CD14-positive monocyte (primary cell): ENCODE results near the gene KCNMA1. TPM values are rescaled to one million over a fixed set of nuclear protein-coding genes. Genes with fewer than 3 reads are reported as not detected.

Experiments used
- DNase-seq, 3 donors: peaks; one replicate each; pipeline ENCODE4 v3.0.0-alpha.2; 2011 to 2022
- H2AFZ ChIP-seq: 2 replicates; pipeline ENCODE4 v1.6.0; 2012; ENCODE audit warnings: mild to moderate bottlenecking, low read depth, low read length, inconsistent platforms; ENCODE audit not compliant: insufficient read depth, poor library complexity, severe bottlenecking
- H3K27ac ChIP-seq, 2 donors: 1 replicate in 1 of 2; 2 replicates in 1 of 2; pipeline ENCODE4 v1.5.1; 2012 to 2013; ENCODE audit warnings: low read length in 2 of 2, control low read depth in 1 of 2, inconsistent platforms in 1 of 2, low read depth in 1 of 2, mild to moderate bottlenecking in 1 of 2
- H3K27me3 ChIP-seq, 2 donors: one replicate each; pipeline versions ENCODE4 v1.6.0 to v1.6.1; 2011 to 2013; ENCODE audit warnings: low read length in 2 of 2; ENCODE audit not compliant: control insufficient read depth in 2 of 2, insufficient read depth in 2 of 2
- H3K36me3 ChIP-seq, 2 donors: replicated peaks in 1 of 2; 1 replicate in 1 of 2; 2 replicates in 1 of 2; pipeline versions ENCODE4 v1.5.1 to v1.6.1; 2012 to 2013; ENCODE audit warnings: low read length in 2 of 2, control low read depth in 1 of 2, inconsistent platforms in 1 of 2, mild to moderate bottlenecking in 1 of 2; ENCODE audit not compliant: insufficient read depth in 2 of 2, control insufficient read depth in 1 of 2
- H3K4me1 ChIP-seq, 2 donors: 1 replicate in 1 of 2; 2 replicates in 1 of 2; pipeline versions ENCODE4 v1.5.1 to v1.6.1; 2012 to 2013; ENCODE audit warnings: low read length in 2 of 2, control low read depth in 1 of 2, inconsistent platforms in 1 of 2, mild to moderate bottlenecking in 1 of 2, moderate library complexity in 1 of 2; ENCODE audit not compliant: insufficient read depth in 2 of 2, control insufficient read depth in 1 of 2
- H3K4me2 ChIP-seq: replicated peaks from 2 replicates; pipeline ENCODE3; 2012; ENCODE audit warnings: low read length, moderate library complexity, mild to moderate bottlenecking; ENCODE audit not compliant: poor library complexity, severe bottlenecking; ENCODE audit errors: extremely low read depth
- H3K4me3 ChIP-seq, 3 experiments: fragments of 200-600 bp in 1 of 3; sonication (generic) in 1 of 3; replicated peaks in 1 of 3; 1 replicate in 2 of 3; 2 replicates in 1 of 3; pipeline ENCODE4 v1.5.1; 2011 to 2013; ENCODE audit warnings: low read length in 3 of 3, mild to moderate bottlenecking in 3 of 3, control low read depth in 2 of 3, low read depth in 2 of 3, inconsistent platforms in 1 of 3, moderate library complexity in 1 of 3
- H3K79me2 ChIP-seq: 2 replicates; pipeline ENCODE4 v1.6.0; 2012; ENCODE audit warnings: mild to moderate bottlenecking, control low read depth, inconsistent platforms, low read length, moderate library complexity; ENCODE audit not compliant: insufficient read depth
- H3K9ac ChIP-seq: 2 replicates; pipeline ENCODE4 v1.6.0; 2017; ENCODE audit warnings: low read length, mild to moderate bottlenecking; ENCODE audit not compliant: insufficient read depth, poor library complexity, severe bottlenecking
- H3K9me3 ChIP-seq, 2 donors: replicated peaks in 1 of 2; 1 replicate in 1 of 2; 2 replicates in 1 of 2; pipeline versions ENCODE4 v1.5.1 to v1.6.1; 2012 to 2013; ENCODE audit warnings: low read length in 2 of 2, control low read depth in 1 of 2; ENCODE audit not compliant: control insufficient read depth in 1 of 2, insufficient read depth in 1 of 2
- H4K20me1 ChIP-seq: 2 replicates; pipeline ENCODE4 v1.6.0; 2012; ENCODE audit warnings: mild to moderate bottlenecking, low read length, control low read depth, moderate library complexity; ENCODE audit not compliant: insufficient read depth
- H3K27ac Mint-ChIP-seq, 7 donors: one replicate each; pipeline ENCODE4 v1.8.0; 2020; ENCODE audit warnings: mild to moderate bottlenecking in 7 of 7, mixed read lengths in 7 of 7, moderate library complexity in 6 of 7, inconsistent platforms in 2 of 7
- H3K27me3 Mint-ChIP-seq, 3 donors: one replicate each; pipeline ENCODE4 v1.8.0; 2021 to 2022; ENCODE audit warnings: low read depth in 3 of 3, mild to moderate bottlenecking in 3 of 3, mixed read lengths in 3 of 3, moderate library complexity in 3 of 3, inconsistent platforms in 1 of 3
- H3K36me3 Mint-ChIP-seq, 2 donors: one replicate each; pipeline ENCODE4 v1.8.0; 2020; ENCODE audit warnings: mixed read lengths in 2 of 2, inconsistent platforms in 1 of 2, mild to moderate bottlenecking in 1 of 2
- H3K4me1 Mint-ChIP-seq: one replicate; pipeline ENCODE4 v1.8.0; 2020; ENCODE audit warnings: mild to moderate bottlenecking, mixed read lengths
- H3K4me3 Mint-ChIP-seq, 2 donors: one replicate each; pipeline ENCODE4 v1.8.0; 2020; ENCODE audit warnings: mild to moderate bottlenecking in 2 of 2, mixed read lengths in 2 of 2, moderate library complexity in 1 of 2
- H3K9me3 Mint-ChIP-seq, 7 donors: one replicate each; pipeline ENCODE4 v1.8.0; 2020 to 2022; ENCODE audit warnings: mixed read lengths in 7 of 7, mild to moderate bottlenecking in 6 of 7, moderate library complexity in 6 of 7, inconsistent platforms in 2 of 7
- CTCF ChIP-seq: fragments of 200-600 bp; IDR thresholded peaks from one replicate; pipeline ENCODE4 v1.8.0; 2022; ENCODE audit warnings: antibody characterized with exemption, mild to moderate bottlenecking
- WGBS: methylation state at CpG from one replicate; pipeline ENCODE4 v1.1.5; 2013; ENCODE audit warnings: missing lambda C conversion rate; ENCODE audit not compliant: insufficient coverage; 5-methylcytosine and 5-hydroxymethylcytosine counted together
- intact Hi-C, 2 donors: fragments of 100-400 bp; cut with micrococcal nuclease; formaldehyde crosslinking; loops; one replicate each; pipeline versions ENCODE4 v1.15.0 to v1.15.1; 2023
- polyA plus RNA-seq, 3 donors: library from polyadenylated mRNA; depleted of rRNA in 1 of 3; unstranded in 2 of 3; stranded (reverse) in 1 of 3; fragments of 300-500 nt in 2 of 3; fragments of >200 nt in 1 of 3; fragmentation: Illumina TruSeq in 2 of 3; gene quantifications; 1 replicate in 2 of 3; 2 replicates in 1 of 3; pipeline ENCODE4 v1.2.3, GENCODE V29; 2012 to 2021

KCNMA1 gene
- polyA plus RNA-seq, 3 donors, result 0.11 to 1.0 TPM; not detected in 1

DNA sequence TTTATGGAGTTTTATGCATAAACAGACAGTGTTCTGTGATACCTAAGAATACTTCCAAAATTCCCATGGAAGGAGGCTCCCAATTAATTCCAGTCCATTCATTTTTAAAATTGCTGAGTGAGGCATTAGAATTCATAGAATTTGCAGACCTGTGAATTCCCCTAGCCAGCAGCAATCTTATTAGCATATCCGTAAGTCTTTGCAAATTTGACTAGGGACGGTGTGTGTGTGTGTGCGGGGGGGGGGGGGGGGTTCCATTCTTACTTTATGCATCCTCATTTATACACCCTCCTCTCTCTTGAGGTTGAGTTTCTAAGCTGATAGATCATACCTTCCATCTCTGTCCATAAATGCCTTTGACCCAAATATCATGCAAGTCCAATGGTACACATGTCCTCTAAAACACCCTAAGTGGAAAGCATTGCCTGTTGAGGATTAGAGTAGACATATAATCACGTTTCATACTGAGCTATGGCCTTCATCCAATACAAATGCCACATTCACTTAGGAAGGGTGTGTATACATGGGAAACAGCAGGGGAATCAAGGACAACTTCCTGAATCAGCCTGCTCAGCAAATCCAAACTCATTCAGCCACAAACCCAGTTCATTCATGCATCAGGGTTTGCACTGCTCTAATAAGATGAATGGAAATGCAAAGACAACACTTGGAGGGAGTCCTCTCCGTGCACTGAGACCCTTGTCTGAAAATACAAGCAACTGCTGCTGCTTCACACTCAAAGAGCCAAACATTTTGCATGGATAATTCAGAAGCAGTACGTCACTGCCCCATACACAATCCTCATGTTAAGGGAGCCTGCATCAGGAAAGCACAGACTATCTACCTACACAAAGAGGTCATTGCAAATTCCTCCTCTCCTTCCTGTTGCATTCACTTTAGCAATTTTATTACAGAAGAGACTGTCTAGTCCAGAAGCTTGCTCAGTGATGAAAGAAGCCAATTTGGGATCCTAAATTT is 350.8 kb downstream of the KCNMA1 start:
- Mint-ChIP-seq H3K27me3 (peaks cover 8 to 34% (median 10%) of the 10 kb centered on the region in 3 donors), H3K36me3 (no peaks in the 10 kb centered on the region)
- intact Hi-C loops, result no loop called here

More for the DNA sequence above, 350.8 kb downstream of the KCNMA1 start:
- TF ChIP-seq CTCF, result no peak
- Histone ChIP-seq H3K27me3 (peaks cover 22 to 26% of the 10 kb centered on the region in 2 donors), H3K27ac (no peak overlapping the region), H3K9ac (no peak overlapping the region), H3K9me3 (no peaks in the 10 kb centered on the region), H3K36me3 (no peaks in the 10 kb centered on the region), H3K4me3 (no peak overlapping the region), H2AFZ (no peak overlapping the region), H3K79me2 (no peaks in the 10 kb centered on the region), H3K4me1 (no peaks in the 10 kb centered on the region), H4K20me1 (no peaks in the 10 kb centered on the region), H3K4me2 (no peak overlapping the region)
- peaks cover 4% of the 10 kb centered on the region for H3K4me1 Mint-ChIP-seq
- H3K27ac Mint-ChIP-seq, result no peak overlapping the region
- H3K4me3 Mint-ChIP-seq, result no peak overlapping the region
- WGBS, result 88% methylated on average over 1 of the region's 6 CpGs
- peaks cover 0 to 3% (median 0%) of the 10 kb centered on the region in 7 donors for H3K9me3 Mint-ChIP-seq
- DNase-seq, result no peak
